ENCODE results near the gene ZNFX1. TPM values are rescaled to one million over a fixed set of nuclear protein-coding genes. Genes with fewer than 3 reads are reported as not detected.
"Not testable (repeated sequence)": the region's sequence is repeated elsewhere in the genome, so short reads cannot be mapped to it uniquely, and the experiment has no call there.

Gene ZNFX1
- polyA plus RNA-seq (2013, experiment 1 of 2; ENCODE audit: insufficient read length) = 25.1 TPM
- 26.9 TPM for polyA plus RNA-seq (2013, experiment 2 of 2; ENCODE audit: insufficient read length)

DNA sequence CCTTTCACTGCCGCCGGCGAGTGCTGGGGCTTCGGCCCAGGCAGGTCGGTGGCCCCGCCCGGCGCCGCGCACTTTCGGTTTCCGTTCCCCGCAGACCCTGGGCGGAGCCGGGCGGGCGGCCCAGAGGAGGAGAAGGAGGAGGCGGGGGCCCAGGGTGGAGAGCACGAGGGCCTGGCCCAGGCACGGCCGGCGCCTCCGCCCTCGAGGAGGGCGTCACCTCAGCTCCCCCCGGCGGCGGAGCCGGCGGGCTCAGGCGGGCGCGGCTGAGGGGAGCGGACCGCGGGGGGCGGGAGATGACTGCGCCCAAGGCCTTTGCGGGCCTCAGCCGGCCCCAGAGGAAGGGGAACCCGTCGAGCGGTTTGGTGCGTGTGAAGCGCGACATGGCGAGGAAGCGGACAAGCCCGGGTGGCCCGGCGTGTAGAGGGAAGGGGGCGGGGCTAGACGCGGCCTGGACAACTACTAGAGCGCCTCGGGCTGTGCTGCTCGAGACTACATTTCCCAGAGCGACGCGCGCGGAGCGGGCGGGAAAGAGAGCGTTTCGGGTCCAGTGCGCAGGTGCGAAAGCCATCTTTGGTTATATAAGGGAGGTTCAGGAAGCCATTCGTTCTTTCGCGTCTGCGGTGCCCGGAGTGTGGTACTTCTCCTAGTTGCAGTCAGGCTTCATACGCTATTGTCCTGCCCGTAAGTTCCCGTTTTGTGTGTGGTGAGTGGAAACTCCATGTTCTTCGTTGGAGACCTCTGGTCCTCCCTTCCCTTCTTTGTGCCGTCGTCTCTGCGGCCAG lies at the start of gene ZNFX1:
TSS of gene ZNFX1 (minus strand) at position 22 of the 782 bp plus-strand sequence. CDS start 2,218 bp downstream, outside the sequence.
- DNase-seq = peak; percentile 99

- peak; percentile 61 for DNase-seq
Measured at GRCh38 chr20:49326026-49326425, 48.2 kb upstream of the ZNFX1 start.

- DNase-seq = no peak
Measured at GRCh38 chr20:49324306-49324705, 46.4 kb upstream of the ZNFX1 start.

- DNase-seq = peak; percentile 77
Measured at GRCh38 chr20:49323622-49324238, 45.9 kb upstream of the ZNFX1 start.

GRCh38 chr20:49320460-49320859 lies 42.6 kb upstream of the ZNFX1 start:
- peak; percentile 49 for DNase-seq

- DNase-seq = no peak
Measured at GRCh38 chr20:49319208-49319809, 41.5 kb upstream of the ZNFX1 start.

DNA sequence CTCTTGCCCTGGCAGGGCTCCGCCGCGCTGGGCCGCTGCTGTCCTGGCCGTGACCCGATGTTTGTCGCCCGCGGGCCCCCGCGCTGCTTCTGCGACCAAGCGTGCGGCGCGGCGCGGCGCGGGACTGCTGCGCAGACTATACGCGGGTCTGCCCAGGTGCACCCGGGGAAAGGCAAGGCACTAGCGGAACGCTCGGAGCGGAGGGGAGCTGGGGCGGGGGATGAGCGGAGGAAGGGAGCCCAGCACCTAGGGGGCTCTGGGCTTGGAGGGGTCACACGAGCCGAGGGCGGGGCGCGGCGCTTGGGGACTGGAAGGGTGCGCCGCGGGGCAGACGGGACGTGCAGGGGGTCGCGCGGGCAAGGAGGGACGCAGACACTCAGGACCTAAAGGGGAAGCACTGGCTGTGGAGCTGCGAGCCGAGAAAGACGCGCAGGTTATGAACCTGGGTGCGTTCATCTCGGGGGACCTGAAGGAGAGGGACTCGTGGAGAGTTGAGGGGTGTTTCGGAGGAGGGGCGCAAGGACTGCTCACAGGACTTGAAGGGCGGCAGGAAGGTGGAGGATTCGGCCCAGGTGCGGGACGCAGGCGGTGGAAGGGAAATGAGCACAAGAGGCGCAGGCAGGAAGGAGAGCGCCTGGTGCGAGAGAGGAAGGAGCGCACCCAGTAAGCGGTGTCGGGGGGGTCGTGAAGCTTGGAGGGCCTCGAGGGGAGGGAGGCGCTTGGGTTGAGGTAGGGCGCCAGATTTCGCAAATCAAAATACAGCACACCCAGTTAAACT lies 40.8 kb upstream of the ZNFX1 start:
- no peak for DNase-seq

- no peak for DNase-seq
Measured at GRCh38 chr20:49318091-49318429, 40.2 kb upstream of the ZNFX1 start.

- no peak for DNase-seq
Measured at GRCh38 chr20:49316704-49317103, 38.8 kb upstream of the ZNFX1 start.

GRCh38 chr20:49315580-49315979 lies 37.7 kb upstream of the ZNFX1 start:
- DNase-seq = no peak

- DNase-seq = not testable (repeated sequence)
Measured at GRCh38 chr20:49314052-49314451, 36.2 kb upstream of the ZNFX1 start.

DNA sequence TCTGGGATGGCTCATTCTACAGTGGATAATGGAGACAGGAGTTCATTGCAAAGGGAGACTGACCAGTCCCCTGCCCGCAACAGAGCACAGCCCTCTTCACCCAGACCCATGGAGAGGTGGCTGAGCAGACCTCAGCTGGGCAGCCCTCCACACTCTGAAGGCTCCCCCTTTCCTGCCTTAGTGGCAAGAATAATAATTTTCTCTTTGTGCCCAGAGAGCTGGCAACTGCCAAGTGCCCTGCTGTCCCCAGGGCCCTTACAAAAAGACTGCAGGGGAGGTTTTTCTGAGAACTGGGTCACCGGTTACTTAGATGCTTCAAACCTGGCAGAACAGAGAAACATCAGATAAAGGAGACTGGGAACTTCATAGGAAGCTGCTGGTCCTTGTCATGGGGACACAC lies 35.4 kb upstream of the ZNFX1 start:
- no peak for DNase-seq

- DNase-seq = no peak
Measured at GRCh38 chr20:49312661-49313060, 34.8 kb upstream of the ZNFX1 start.

DNA sequence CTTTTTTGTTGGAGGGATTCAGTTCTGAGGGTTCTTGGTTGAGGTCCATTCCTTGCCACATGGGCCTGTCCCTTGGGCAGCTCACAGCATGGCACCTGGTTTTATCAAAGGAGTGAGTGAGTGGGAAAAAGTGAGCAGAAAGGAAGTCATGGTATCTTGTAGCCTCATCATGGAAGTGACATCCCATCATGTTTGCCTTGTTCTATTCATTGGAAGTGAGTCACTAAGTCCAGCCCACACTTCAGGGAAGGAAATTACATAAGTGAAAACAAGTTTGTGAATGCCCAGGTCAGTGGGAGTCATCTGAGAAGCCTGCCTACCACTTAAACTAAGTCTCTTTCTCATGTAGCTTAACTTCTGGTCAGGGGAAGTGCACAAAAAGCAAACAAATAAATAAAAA lies 32.8 kb upstream of the ZNFX1 start:
- DNase-seq = no peak

GRCh38 chr20:49308875-49309274 lies 31.0 kb upstream of the ZNFX1 start:
- DNase-seq = no peak

- DNase-seq = no peak
Measured at GRCh38 chr20:49306903-49307620, 29.2 kb upstream of the ZNFX1 start.

GRCh38 chr20:49303065-49303552 lies 25.3 kb upstream of the ZNFX1 start:
- DNase-seq = peak; percentile 60

DNA sequence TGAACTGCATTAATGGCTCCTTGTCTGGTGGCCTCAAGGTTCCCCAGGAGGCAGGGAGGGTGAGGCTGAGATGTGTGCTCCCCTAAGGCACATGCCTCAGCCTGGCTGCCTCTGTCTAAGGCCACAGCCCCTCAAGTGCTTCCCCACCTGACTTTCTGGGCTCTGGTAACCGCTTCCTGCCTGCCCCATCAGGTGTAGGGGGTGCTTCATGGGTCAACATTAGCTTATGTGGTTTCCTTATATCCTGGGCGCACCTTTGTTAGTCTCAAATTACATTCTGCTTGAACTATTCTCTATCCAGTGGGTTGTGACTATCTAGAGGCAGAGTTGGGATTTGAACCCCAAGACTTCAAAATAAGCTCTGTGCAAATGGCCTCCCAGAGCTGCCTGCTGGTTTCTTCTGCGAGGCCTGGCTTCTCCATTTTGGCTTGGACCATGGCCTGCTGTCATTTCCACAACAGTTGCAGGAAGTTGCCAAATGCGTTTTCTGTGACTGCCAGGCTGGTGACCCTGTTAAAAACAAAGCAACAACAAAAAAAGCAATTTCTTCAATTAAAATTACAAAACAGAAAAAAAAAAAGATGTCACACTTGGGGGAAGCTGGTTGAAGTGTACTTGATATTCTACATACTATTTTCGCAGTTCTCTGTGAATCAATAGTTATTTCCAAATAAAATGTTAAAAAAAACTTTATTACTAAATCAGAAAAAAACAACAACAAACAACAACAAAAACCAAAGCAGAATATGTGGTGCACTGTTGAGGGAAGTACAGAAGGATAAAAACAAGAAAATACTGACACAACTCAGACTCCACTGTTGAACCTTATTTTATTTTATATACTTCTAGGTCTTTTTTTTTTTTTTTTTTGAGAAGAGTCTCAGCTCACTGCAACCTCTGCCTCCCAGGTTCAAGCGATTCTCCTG lies 20.0 kb upstream of the ZNFX1 start:
- no peak for DNase-seq

- DNase-seq = not testable (repeated sequence)
Measured at GRCh38 chr20:49294002-49294654, 16.3 kb upstream of the ZNFX1 start.

DNA sequence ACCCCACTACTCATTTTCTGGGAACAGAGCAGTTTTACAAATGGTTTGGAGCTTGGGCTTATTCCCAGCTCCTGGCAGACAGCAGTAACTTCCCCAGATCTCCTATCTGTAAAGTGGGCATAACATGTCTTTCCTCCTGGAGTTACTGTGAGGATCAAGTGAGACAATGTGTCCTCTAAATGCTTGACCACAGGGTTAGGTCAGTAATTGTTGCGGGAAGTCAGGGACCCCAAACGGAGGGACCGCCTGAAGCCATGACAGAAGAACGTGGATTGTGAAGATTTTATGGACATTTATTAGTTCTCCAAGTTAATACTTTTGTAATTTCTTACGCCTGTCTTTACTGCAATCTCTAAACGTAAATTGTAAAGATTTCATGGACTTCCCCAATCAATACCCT lies 15.3 kb upstream of the ZNFX1 start:
- no peak for DNase-seq
